Stimulated activated CD8-positive, alpha-beta memory T cell treated with anti-CD3 and anti-CD28 coated beads, Interleukin-15, amount 100 ng/mL, for 24 hours (primary cell): Measurements from ENCODE around the gene ZNF423.

Source experiments
- DNase-seq: peaks from one replicate; pipeline ENCODE4 v3.0.0-alpha.2; 2020; ENCODE audit warnings: low read depth

The ZNF423 gene

GRCh38 chr16:49530427-49530970 lies 325.4 kb downstream of the ZNF423 start:
- no peak for DNase-seq

- no peak for DNase-seq
These were observed 326.4 kb downstream of the ZNF423 start for GRCh38 chr16:49529411-49530045.

GRCh38 chr16:49528866-49529288 lies 327.0 kb downstream of the ZNF423 start:
- no peak for DNase-seq

GRCh38 chr16:49528060-49528865 lies 327.6 kb downstream of the ZNF423 start:
- no peak for DNase-seq

GRCh38 chr16:49527611-49528010 lies 328.3 kb downstream of the ZNF423 start:
- DNase-seq, result no peak

GRCh38 chr16:49526860-49527365 lies 329.0 kb downstream of the ZNF423 start:
- no peak for DNase-seq

GRCh38 chr16:49524947-49525315 lies 331.0 kb downstream of the ZNF423 start:
- no peak for DNase-seq

GRCh38 chr16:49524216-49524946 lies 331.5 kb downstream of the ZNF423 start:
- no peak for DNase-seq

- no peak for DNase-seq
These were observed 332.3 kb downstream of the ZNF423 start for GRCh38 chr16:49523435-49524159.

- no peak for DNase-seq
These were observed 334.1 kb downstream of the ZNF423 start for GRCh38 chr16:49521734-49522325.

- DNase-seq, result no peak
These were observed 335.3 kb downstream of the ZNF423 start for GRCh38 chr16:49520492-49521038.

- no peak for DNase-seq
These were observed 336.2 kb downstream of the ZNF423 start for GRCh38 chr16:49519741-49520140.

- DNase-seq, result no peak
These were observed 336.8 kb downstream of the ZNF423 start for GRCh38 chr16:49519008-49519656.

- DNase-seq, result no peak
These were observed 339.4 kb downstream of the ZNF423 start for GRCh38 chr16:49516382-49517036.

- DNase-seq, result no peak
These were observed 340.1 kb downstream of the ZNF423 start for GRCh38 chr16:49515861-49516260.

- DNase-seq, result no peak
These were observed 340.8 kb downstream of the ZNF423 start for GRCh38 chr16:49515016-49515565.

GRCh38 chr16:49514073-49514980 lies 341.6 kb downstream of the ZNF423 start:
- DNase-seq, result no peak

GRCh38 chr16:49513040-49513439 lies 342.9 kb downstream of the ZNF423 start:
- DNase-seq, result no peak
